HepG2 (cell line): ENCODE results near the gene PTPRE. TPM values are rescaled to one million over a fixed set of nuclear protein-coding genes. Genes with fewer than 3 reads are reported as not detected.

Source experiments
- BRD4 ChIP-seq: sonication (generic); formaldehyde crosslinking; IDR thresholded peaks from 2 replicates; pipeline ENCODE4 v1.4.0; 2020; ENCODE audit warnings: missing genetic modification reagents
- KAT7 ChIP-seq: IDR thresholded peaks from 2 replicates; pipeline ENCODE4 v1.6.1; 2018; ENCODE audit warnings: borderline replicate concordance, missing compliant biosample characterization
- SIN3B ChIP-seq: fragments of 150-350 bp; IDR thresholded peaks from 2 replicates; pipeline ENCODE4 v1.6.1; 2014; ENCODE audit warnings: low read length
- ZNF143 ChIP-seq: sonication (generic); formaldehyde crosslinking; IDR thresholded peaks from 2 replicates; pipeline ENCODE4 v1.4.0; 2020; ENCODE audit warnings: missing genetic modification reagents
- ZSCAN29 ChIP-seq: sonication (generic); formaldehyde crosslinking; conservative IDR thresholded peaks from 2 replicates; pipeline ENCODE4 v1.4.0; 2020; ENCODE audit warnings: mild to moderate bottlenecking, missing genetic modification reagents
- polyA plus RNA-seq, 8 experiments: library from polyadenylated mRNA; depleted of rRNA in 3 of 8; stranded (reverse) in 7 of 8; unstranded in 1 of 8; fragments of >200 nt; fragmentation: Illumina TruSeq in 4 of 8; extraction: Trizol in 4 of 8; gene quantifications; 2 replicates each; pipeline versions ENCODE4 v1.2.1 to v1.2.3, GENCODE V29; 2011 to 2016; ENCODE audit warnings: low read depth in 4 of 8, missing spikeins in 1 of 8, mixed read lengths in 1 of 8; ENCODE audit not compliant: insufficient read depth in 1 of 8
- total RNA-seq, 5 experiments: library from RNA; depleted of rRNA; stranded (reverse); fragments of >200 nt; fragmentation: Illumina TruSeq; extraction: Trizol; gene quantifications; 2 replicates each; pipeline ENCODE4 v1.2.3, GENCODE V29; 2016; ENCODE audit warnings: low read depth in 1 of 5
- TF ChIP-seq, protein P1 (sequence below): sonication (generic); formaldehyde crosslinking; IDR thresholded peaks from 2 replicates; pipeline ENCODE4 v1.4.0; 2020; ENCODE audit warnings: missing genetic modification reagents, borderline replicate concordance
- TF ChIP-seq, protein P2 (sequence below): sonication (generic); formaldehyde crosslinking; IDR thresholded peaks from 2 replicates; pipeline ENCODE4 v1.5.0; 2020; ENCODE audit warnings: missing genetic modification reagents
- TF ChIP-seq, protein P3 (sequence below): sonication (generic); formaldehyde crosslinking; IDR thresholded peaks from 2 replicates; pipeline ENCODE4 v1.4.0; 2020; ENCODE audit warnings: missing genetic modification reagents

PTPRE gene
- total and polyA plus RNA-seq, 2 of the 13 experiments (the other 11 are each of a cell fraction or from before 2014, with no cell fraction given), result 0.01 to 0.02 TPM

DNA sequence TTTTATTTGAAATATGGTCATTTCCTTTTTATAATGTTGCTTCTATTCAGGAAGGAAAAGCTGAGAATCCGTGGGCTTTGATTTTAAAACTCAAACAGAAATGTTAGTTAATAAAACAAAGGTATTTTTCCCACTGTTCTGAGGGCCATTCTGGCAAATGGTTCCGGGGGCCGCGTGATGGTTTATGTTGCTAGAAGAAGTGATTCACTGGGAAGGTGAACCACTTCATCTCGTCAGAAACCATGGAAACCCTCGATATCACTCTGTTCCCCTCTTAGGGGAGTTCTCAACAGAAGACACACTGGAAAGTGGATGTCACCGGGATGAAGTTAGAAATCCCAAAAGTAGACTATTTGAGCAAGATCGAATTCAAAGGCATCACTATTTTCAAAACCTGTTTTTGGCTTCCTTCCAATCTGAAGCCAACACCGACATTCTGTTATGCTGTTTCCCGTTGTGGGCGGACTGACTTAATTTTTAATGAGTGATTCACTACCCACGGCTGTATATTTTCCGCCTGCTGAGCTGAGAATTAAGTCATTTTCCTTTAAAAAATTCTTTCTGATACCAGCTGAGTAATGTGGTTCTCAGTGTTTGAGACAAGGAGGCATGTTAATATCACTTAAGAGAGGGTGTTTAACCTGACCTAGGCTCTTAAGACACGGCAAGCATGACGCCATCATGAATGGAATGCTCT lies 84.1 kb downstream of the PTPRE start (continued):
- TF ChIP-seq ZNF143 (CRISPR knock-in tag), result no peak
- TF ChIP-seq, protein P1, sequence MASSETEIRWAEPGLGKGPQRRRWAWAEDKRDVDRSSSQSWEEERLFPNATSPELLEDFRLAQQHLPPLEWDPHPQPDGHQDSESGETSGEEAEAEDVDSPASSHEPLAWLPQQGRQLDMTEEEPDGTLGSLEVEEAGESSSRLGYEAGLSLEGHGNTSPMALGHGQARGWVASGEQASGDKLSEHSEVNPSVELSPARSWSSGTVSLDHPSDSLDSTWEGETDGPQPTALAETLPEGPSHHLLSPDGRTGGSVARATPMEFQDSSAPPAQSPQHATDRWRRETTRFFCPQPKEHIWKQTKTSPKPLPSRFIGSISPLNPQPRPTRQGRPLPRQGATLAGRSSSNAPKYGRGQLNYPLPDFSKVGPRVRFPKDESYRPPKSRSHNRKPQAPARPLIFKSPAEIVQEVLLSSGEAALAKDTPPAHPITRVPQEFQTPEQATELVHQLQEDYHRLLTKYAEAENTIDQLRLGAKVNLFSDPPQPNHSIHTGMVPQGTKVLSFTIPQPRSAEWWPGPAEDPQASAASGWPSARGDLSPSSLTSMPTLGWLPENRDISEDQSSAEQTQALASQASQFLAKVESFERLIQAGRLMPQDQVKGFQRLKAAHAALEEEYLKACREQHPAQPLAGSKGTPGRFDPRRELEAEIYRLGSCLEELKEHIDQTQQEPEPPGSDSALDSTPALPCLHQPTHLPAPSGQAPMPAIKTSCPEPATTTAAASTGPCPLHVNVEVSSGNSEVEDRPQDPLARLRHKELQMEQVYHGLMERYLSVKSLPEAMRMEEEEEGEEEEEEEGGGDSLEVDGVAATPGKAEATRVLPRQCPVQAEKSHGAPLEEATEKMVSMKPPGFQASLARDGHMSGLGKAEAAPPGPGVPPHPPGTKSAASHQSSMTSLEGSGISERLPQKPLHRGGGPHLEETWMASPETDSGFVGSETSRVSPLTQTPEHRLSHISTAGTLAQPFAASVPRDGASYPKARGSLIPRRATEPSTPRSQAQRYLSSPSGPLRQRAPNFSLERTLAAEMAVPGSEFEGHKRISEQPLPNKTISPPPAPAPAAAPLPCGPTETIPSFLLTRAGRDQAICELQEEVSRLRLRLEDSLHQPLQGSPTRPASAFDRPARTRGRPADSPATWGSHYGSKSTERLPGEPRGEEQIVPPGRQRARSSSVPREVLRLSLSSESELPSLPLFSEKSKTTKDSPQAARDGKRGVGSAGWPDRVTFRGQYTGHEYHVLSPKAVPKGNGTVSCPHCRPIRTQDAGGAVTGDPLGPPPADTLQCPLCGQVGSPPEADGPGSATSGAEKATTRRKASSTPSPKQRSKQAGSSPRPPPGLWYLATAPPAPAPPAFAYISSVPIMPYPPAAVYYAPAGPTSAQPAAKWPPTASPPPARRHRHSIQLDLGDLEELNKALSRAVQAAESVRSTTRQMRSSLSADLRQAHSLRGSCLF (CRISPR knock-in tag), result no peak
- TF ChIP-seq, protein P2, sequence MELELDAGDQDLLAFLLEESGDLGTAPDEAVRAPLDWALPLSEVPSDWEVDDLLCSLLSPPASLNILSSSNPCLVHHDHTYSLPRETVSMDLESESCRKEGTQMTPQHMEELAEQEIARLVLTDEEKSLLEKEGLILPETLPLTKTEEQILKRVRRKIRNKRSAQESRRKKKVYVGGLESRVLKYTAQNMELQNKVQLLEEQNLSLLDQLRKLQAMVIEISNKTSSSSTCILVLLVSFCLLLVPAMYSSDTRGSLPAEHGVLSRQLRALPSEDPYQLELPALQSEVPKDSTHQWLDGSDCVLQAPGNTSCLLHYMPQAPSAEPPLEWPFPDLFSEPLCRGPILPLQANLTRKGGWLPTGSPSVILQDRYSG (CRISPR knock-in tag), result no peak
- no peak for TF ChIP-seq BRD4 (CRISPR knock-in tag)
- no peak for TF ChIP-seq KAT7 (CRISPR knock-in tag)
- no peak for TF ChIP-seq ZSCAN29 (CRISPR knock-in tag)
- no peak for TF ChIP-seq SIN3B
- TF ChIP-seq, protein P3, sequence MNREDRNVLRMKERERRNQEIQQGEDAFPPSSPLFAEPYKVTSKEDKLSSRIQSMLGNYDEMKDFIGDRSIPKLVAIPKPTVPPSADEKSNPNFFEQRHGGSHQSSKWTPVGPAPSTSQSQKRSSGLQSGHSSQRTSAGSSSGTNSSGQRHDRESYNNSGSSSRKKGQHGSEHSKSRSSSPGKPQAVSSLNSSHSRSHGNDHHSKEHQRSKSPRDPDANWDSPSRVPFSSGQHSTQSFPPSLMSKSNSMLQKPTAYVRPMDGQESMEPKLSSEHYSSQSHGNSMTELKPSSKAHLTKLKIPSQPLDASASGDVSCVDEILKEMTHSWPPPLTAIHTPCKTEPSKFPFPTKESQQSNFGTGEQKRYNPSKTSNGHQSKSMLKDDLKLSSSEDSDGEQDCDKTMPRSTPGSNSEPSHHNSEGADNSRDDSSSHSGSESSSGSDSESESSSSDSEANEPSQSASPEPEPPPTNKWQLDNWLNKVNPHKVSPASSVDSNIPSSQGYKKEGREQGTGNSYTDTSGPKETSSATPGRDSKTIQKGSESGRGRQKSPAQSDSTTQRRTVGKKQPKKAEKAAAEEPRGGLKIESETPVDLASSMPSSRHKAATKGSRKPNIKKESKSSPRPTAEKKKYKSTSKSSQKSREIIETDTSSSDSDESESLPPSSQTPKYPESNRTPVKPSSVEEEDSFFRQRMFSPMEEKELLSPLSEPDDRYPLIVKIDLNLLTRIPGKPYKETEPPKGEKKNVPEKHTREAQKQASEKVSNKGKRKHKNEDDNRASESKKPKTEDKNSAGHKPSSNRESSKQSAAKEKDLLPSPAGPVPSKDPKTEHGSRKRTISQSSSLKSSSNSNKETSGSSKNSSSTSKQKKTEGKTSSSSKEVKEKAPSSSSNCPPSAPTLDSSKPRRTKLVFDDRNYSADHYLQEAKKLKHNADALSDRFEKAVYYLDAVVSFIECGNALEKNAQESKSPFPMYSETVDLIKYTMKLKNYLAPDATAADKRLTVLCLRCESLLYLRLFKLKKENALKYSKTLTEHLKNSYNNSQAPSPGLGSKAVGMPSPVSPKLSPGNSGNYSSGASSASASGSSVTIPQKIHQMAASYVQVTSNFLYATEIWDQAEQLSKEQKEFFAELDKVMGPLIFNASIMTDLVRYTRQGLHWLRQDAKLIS (CRISPR knock-in tag), result no peak
